ENCODE measurements around the gene LIMS2.

Gene LIMS2

DNA sequence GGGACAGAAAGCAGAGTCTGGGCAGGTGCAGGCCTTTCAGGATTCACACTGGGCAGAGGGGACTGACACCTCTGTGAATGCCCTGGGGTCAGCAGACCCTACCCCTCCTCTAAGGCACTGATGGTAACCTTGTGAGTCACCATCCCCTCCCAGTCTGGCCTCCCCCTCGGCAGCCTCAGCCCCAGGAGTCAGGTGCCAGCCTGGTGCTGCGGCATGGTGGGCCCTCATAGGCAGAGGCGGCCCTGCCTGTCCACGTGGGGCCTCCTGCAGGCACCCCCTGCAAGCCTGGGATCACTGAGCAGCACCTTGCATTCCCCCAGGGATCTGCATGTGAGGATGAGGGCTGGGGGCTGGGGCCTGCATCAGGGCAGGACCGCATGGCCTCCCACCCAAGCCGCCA is 34.2 kb downstream of the LIMS2 start:
- H3K27me3 ChIP-seq: peaks cover 0 to 8% (median 0%) of the 10 kb centered on the region in 11 experiments; a peak in 1 of 22 replicates
- H3K4me1 ChIP-seq: peaks cover 66 to 100% (median 99%) of the 10 kb centered on the region in 10 experiments
- H3K27ac ChIP-seq: peak overlapping the region in 8 of 11 experiments; percentile 14 to 99 (median 92); a peak in 14 of 22 replicates
- H4K20me1 ChIP-seq: no peaks in the 10 kb centered on the region
- peak overlapping the region in 8 of 11 experiments; percentile 13 to 92 (median 78); a peak in 11 of 22 replicates for H3K9ac ChIP-seq
- TF ChIP-seq Cebpa-rat (IDR thresholded peaks at IDR 0.05): no peak
- no peaks in the 10 kb centered on the region for H3K9me3 ChIP-seq (replicated peaks in 1 of 11)
- peak overlapping the region; percentile 88 to 100 (median 97) for H3K4me2 ChIP-seq
- peak overlapping the region in 5 of 10 experiments; percentile 9 to 46 (median 35); a peak in 5 of 20 replicates for H3K4me3 ChIP-seq
- no peaks in the 10 kb centered on the region for H3K36me3 ChIP-seq

DNA sequence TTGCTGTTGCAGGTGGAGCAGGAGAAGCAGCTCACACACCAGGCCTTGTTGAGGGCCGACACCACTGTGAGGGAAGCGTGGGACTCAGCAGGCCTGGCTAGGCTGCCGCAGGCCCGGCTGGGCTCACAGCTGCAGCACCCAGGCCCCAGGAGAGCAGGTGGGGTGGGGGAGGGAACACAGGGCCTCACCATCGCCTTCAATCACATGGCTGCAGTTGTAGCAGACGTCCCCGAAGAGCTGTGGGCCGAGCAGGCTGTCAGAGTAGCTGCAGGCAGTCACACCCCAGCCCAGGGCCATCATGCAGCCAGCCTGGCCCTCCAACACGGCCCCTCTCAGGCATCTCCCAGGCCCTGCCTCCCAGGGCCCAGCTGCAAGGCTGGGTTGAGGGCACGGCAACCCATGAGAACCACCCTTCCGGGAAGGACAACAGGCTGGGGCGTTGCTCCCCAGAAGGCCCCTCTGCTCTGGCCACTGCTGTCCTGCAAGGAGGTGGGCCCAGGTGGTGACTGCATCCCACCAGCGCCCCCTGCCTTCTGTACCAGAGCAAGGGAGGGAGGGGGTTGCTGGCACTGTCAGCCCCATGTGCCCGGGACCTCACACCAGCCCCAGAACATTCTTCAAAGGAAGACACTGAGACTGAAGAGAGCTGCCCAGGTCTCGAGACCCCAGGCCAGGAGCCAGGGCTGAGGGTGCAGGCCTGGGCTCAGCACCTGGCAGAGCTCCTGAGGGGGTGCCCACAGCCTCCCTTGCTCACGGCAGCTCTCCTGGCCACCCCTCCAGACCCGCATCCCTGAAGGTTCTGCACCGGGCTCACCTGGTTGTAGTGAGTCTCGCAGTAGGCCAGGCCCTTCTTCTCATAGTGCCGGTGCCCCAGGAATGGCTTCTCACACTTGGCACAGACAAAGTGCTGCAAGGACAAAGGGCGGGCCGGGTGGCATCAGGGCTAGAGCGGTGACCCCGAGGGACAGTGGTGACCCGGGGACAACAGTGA is 35.0 kb downstream of the LIMS2 start:
- Histone ChIP-seq H3K4me2 (peak overlapping the region; percentile 88 to 100 (median 97)), H3K27me3 (peaks cover 0 to 8% (median 0%) of the 10 kb centered on the region in 11 experiments; a peak in 1 of 22 replicates), H3K4me3 (peak overlapping the region in 6 of 10 experiments; percentile 9 to 49 (median 39); a peak in 7 of 20 replicates), H4K20me1 (no peaks in the 10 kb centered on the region), H3K36me3 (no peaks in the 10 kb centered on the region), H3K27ac (peak overlapping the region in 9 of 11 experiments; percentile 2 to 99 (median 88); a peak in 17 of 22 replicates), H3K9me3 (replicated peaks in 1 of 11) (no peaks in the 10 kb centered on the region), H3K4me1 (peaks cover 66 to 100% (median 99%) of the 10 kb centered on the region in 10 experiments), H3K9ac (peak overlapping the region in 8 of 11 experiments; percentile 28 to 92 (median 82); a peak in 15 of 22 replicates)
- no peak for TF ChIP-seq Cebpa-rat (IDR thresholded peaks at IDR 0.05)

DNA sequence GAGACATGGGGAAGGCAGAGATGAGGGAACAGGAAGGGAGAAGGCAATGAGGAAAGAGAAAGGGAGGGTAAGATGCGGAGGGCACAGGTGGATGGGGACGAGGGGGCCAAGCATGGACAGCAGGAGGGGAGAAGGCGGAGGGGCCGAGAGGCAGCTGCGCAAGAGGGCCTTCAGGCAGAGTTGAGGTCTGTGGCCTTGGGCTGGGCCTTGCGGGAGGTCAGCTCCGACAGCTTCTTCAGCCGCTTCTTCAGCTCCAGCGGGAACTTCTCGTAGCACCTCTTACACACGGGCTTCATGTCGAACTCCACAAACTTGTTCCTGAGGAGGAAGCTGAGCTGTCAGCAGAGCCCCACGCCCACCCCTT is 36.2 kb downstream of the LIMS2 start:
- H3K27ac ChIP-seq: peak overlapping the region in 8 of 11 experiments; percentile 76 to 99 (median 92); a peak in 16 of 22 replicates
- peaks cover 72 to 100% (median 100%) of the 10 kb centered on the region in 10 experiments for H3K4me1 ChIP-seq
- no peak for TF ChIP-seq Cebpa-rat (IDR thresholded peaks at IDR 0.05)
- H3K36me3 ChIP-seq: no peaks in the 10 kb centered on the region
- H3K9ac ChIP-seq: peak overlapping the region in 8 of 11 experiments; percentile 58 to 92 (median 82); a peak in 15 of 22 replicates
- H3K4me2 ChIP-seq: peak overlapping the region; percentile 88 to 100 (median 97)
- no peaks in the 10 kb centered on the region for H4K20me1 ChIP-seq
- peak overlapping the region in 7 of 10 experiments; percentile 40 to 57 (median 47); a peak in 14 of 20 replicates for H3K4me3 ChIP-seq
- H3K27me3 ChIP-seq: peaks cover 0 to 12% (median 0%) of the 10 kb centered on the region in 11 experiments; a peak in 2 of 22 replicates
- no peaks in the 10 kb centered on the region for H3K9me3 ChIP-seq (replicated peaks in 1 of 11)

DNA sequence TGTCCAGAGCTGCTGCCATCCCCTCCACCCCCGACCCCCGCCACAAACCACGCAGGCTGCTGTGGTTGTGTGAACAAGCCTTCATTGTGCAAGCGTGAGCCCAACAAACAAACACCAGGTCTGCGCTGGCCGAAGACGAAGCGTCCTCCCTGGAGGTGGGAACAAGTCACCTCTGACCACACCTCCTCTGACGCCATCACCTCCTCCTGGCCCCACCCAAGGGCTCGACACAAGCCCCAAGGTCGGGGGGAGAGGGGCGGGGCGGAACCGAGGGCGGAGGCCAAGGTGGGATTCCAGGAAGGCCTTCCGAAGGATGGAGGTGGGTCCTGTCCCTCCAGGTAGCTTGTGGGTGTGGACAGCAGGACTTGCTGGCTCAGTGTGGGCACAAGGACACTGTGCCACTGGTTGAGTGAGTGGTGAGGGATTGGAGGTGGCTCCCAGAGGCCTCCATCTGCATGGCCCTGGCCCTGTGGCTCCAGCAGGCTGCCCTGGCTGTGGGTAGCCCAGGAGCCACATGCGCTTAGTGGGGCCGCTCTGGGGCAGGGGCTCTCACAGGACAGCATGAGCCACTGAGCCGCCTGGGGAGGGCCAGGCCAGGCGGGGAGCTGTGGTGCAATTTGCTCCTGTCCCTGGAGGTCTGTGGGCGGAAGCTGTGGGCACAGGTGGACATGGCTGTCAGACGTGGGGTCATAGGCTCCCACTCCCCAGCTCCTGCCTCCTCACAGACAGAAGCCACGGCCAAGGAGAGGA is 36.8 kb downstream of the LIMS2 start:
- peak overlapping the region in 10 of 11 experiments; percentile 6 to 92 (median 71); a peak in 17 of 22 replicates for H3K9ac ChIP-seq

DNA sequence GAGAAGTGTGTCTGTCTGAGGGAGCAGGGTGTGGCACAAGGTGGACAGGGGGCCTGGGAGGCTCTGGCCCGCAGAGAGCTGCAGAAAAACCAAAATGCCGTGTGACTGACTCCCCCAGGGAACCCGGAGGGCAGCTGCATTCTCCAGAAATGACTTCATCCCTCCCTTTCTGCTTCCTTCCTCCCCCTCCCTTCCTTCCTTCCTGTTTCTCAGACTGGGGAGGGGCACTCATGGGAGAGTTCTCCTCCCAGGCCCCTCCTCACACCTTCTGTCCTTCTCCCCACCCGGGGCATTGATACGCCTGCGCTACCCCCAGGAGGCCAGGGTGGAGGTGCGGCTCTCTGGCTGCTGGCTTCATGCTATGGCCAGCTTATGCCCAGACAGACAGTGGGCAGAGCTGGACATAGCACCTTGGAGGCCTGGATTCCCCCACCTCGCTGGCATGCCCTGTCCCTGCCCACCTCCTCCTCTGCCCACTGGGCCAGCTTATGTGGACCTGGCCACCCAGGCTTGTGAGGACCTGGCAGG is 37.5 kb downstream of the LIMS2 start:
- Histone ChIP-seq H3K4me1 (peaks cover 85 to 100% (median 100%) of the 10 kb centered on the region in 10 experiments), H3K9me3 (replicated peaks in 1 of 11) (no peaks in the 10 kb centered on the region), H3K27me3 (peaks cover 0 to 22% (median 0%) of the 10 kb centered on the region in 11 experiments; a peak in 3 of 22 replicates), H3K9ac (peak overlapping the region in 10 of 11 experiments; percentile 6 to 92 (median 71); a peak in 17 of 22 replicates), H3K4me3 (peak overlapping the region in 8 of 10 experiments; percentile 33 to 57 (median 46); a peak in 15 of 20 replicates), H4K20me1 (no peaks in the 10 kb centered on the region; a peak in 1 of 22 replicates), H3K27ac (peak overlapping the region in 9 of 11 experiments; percentile 53 to 99 (median 88); a peak in 18 of 22 replicates), H3K36me3 (no peaks in the 10 kb centered on the region), H3K4me2 (peak overlapping the region; percentile 88 to 100 (median 97))
- TF ChIP-seq Cebpa-rat (IDR thresholded peaks at IDR 0.05): no peak

More for the DNA sequence above, 36.8 kb downstream of the LIMS2 start:
- Histone ChIP-seq H3K27ac (peak overlapping the region in 9 of 11 experiments; percentile 53 to 99 (median 88); a peak in 19 of 22 replicates), H3K4me3 (peak overlapping the region in 8 of 10 experiments; percentile 33 to 57 (median 46); a peak in 14 of 20 replicates), H3K9me3 (replicated peaks in 1 of 11) (no peaks in the 10 kb centered on the region), H3K27me3 (peaks cover 0 to 14% (median 0%) of the 10 kb centered on the region in 11 experiments; a peak in 2 of 22 replicates), H3K36me3 (no peaks in the 10 kb centered on the region), H3K4me1 (peaks cover 77 to 100% (median 100%) of the 10 kb centered on the region in 10 experiments), H3K4me2 (peak overlapping the region; percentile 88 to 100 (median 97)), H4K20me1 (no peaks in the 10 kb centered on the region; a peak in 1 of 22 replicates)
- TF ChIP-seq Cebpa-rat (IDR thresholded peaks at IDR 0.05): peak in 4 of 11 experiments; percentile 18 to 70 (median 63); a peak in 5 of 22 replicates

DNA sequence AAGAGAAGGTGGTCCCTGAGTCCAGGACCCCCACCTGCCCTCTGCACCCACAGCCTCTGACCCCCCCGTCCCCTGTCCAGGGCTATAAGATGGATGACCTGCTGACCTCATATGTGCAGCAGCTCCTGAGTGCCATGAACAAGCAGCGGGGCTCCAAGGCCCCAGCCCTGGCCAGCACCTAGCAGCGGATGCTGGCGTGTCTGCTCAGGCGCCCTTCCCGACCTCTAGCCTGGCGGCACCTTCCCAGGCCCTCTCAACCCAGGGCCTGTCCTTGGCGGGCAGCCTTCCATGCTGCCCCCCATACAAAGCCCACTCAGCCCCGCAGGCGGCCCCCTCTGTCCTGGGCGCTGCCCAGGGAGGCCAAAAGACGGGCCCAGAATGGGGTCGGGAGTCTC is 38.1 kb downstream of the LIMS2 start:
- H3K36me3 ChIP-seq: no peaks in the 10 kb centered on the region
- H3K4me1 ChIP-seq: peaks cover 90 to 100% (median 100%) of the 10 kb centered on the region in 10 experiments
- peak overlapping the region in 8 of 11 experiments; percentile 58 to 92 (median 82); a peak in 16 of 22 replicates for H3K9ac ChIP-seq
- H3K27ac ChIP-seq: peak overlapping the region in 9 of 11 experiments; percentile 22 to 99 (median 88); a peak in 17 of 22 replicates
- peaks cover 0 to 27% (median 0%) of the 10 kb centered on the region in 11 experiments; a peak in 6 of 22 replicates for H3K27me3 ChIP-seq
- no peaks in the 10 kb centered on the region; a peak in 1 of 22 replicates for H4K20me1 ChIP-seq
- no peak for TF ChIP-seq Cebpa-rat (IDR thresholded peaks at IDR 0.05)
- no peaks in the 10 kb centered on the region for H3K9me3 ChIP-seq (replicated peaks in 1 of 11)
- H3K4me3 ChIP-seq: peak overlapping the region in 8 of 10 experiments; percentile 25 to 49 (median 46); a peak in 13 of 20 replicates
- peak overlapping the region; percentile 88 to 100 (median 97) for H3K4me2 ChIP-seq

DNA sequence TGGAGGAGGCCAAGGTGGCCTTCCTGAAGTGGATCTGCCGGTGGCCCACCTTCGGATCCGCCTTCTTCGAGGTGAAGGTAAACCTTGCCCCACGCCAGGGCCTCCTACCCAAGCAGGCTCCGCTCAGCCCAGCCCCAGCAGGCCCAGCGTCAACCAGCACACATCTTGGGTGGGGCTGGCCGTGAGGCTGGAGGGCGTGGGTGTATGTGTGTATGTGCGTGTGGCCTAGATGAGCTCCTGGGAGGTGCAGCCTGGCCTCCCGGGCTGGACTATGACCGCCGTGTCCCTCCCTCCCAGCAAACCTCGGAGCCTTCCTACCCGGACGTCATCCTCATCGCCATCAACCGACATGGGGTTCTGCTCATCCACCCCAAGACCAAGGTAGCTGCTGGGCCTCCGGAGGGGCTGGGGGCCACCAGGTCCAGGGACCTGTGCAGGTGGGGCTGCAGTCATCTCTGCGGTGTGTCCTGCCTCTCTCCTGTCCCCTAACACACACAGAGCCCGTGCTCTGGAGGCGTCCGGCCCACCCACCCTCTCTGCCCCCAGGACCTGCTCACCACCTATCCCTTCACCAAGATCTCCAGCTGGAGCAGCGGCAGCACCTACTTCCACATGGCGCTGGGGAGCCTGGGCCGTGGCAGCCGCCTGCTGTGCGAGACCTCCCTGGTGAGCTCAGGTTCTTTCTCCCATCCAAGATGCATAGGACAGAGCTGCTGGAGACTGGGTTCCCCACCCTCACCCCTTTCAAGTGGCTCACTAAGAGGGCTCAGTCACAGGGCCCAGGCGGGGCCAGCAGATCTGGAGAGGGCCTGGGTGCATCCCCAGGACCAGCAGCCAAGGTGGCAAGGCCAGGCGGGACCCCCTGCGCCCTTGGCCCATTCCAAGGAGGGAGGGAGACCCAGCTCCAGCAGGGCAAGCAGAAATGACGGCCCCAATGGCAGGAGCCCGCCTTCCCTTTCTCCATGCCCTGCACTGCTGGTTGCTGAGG is 38.8 kb downstream of the LIMS2 start:
- peak overlapping the region in 8 of 11 experiments; percentile 76 to 99 (median 92); a peak in 17 of 22 replicates for H3K27ac ChIP-seq
- no peaks in the 10 kb centered on the region; a peak in 1 of 22 replicates for H4K20me1 ChIP-seq
- H3K4me2 ChIP-seq: peak overlapping the region; percentile 88 to 100 (median 97)
- peaks cover 0 to 34% (median 0%) of the 10 kb centered on the region in 11 experiments; a peak in 6 of 22 replicates for H3K27me3 ChIP-seq
- no peak for TF ChIP-seq Cebpa-rat (IDR thresholded peaks at IDR 0.05)
- no peaks in the 10 kb centered on the region for H3K36me3 ChIP-seq
- no peaks in the 10 kb centered on the region for H3K9me3 ChIP-seq (replicated peaks in 1 of 11)
- H3K4me3 ChIP-seq: peak overlapping the region in 6 of 10 experiments; percentile 40 to 49 (median 46); a peak in 7 of 20 replicates
- peaks cover 90 to 100% (median 100%) of the 10 kb centered on the region in 10 experiments for H3K4me1 ChIP-seq
- H3K9ac ChIP-seq: peak overlapping the region in 8 of 11 experiments; percentile 58 to 92 (median 82); a peak in 14 of 22 replicates

All from BLaER1 treated with 17β-estradiol and CSF1 and Interleukin-3, amounts not matched to agents 10 nM and 100 nM (cell line).